Measurements from ENCODE around the gene METTL24. TPM values are rescaled to one million over a fixed set of nuclear protein-coding genes. Genes with fewer than 3 reads are reported as not detected.

The METTL24 gene
- total RNA-seq, 4 donors from 2014 or later = 0.45 to 1.7 TPM; not detected in 2

DNA sequence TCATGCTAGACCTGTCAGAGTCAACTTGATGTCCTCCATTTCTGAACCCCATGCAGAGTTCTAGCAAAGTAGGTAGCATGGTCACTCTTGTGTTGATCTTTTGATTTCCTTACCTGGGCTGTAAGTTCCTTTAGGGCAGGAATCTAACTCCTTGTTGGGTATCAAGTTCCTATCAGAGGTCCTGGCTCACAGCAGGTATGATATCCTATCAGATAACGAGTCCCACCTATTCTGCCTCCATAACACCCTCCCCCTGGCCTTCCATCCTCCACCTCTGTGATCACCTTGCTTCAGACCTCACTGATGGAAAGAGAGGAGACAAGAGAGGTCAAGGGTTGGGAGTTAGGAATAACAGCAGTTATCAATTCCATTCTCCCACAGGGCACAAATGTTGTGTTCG lies 101.8 kb downstream of the METTL24 start:
- TF ChIP-seq POLR2A (IDR thresholded peaks at IDR 0.05) (no peak), POLR2AphosphoS5 (IDR thresholded peaks at IDR 0.05) (no peak), EP300 (IDR thresholded peaks at IDR 0.05) (no peak)
- TF ChIP-seq, protein P1, sequence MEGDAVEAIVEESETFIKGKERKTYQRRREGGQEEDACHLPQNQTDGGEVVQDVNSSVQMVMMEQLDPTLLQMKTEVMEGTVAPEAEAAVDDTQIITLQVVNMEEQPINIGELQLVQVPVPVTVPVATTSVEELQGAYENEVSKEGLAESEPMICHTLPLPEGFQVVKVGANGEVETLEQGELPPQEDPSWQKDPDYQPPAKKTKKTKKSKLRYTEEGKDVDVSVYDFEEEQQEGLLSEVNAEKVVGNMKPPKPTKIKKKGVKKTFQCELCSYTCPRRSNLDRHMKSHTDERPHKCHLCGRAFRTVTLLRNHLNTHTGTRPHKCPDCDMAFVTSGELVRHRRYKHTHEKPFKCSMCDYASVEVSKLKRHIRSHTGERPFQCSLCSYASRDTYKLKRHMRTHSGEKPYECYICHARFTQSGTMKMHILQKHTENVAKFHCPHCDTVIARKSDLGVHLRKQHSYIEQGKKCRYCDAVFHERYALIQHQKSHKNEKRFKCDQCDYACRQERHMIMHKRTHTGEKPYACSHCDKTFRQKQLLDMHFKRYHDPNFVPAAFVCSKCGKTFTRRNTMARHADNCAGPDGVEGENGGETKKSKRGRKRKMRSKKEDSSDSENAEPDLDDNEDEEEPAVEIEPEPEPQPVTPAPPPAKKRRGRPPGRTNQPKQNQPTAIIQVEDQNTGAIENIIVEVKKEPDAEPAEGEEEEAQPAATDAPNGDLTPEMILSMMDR (IDR thresholded peaks at IDR 0.05) = no peak
- no peaks in the 10 kb centered on the region for H3K4me1 ChIP-seq
- no peak for DNase-seq (ENCODE audit: low spot score in 2 of 2)
- no peaks in the 10 kb centered on the region for H3K36me3 ChIP-seq
- peaks cover 10% of the 10 kb centered on the region for H3K9me3 ChIP-seq
- no peaks in the 10 kb centered on the region for H3K27me3 ChIP-seq
- 89% methylated on average over 2 of the region's 2 CpGs for WGBS
- no peak overlapping the region for H3K27ac ChIP-seq
- no peak overlapping the region for H3K4me3 ChIP-seq

DNA sequence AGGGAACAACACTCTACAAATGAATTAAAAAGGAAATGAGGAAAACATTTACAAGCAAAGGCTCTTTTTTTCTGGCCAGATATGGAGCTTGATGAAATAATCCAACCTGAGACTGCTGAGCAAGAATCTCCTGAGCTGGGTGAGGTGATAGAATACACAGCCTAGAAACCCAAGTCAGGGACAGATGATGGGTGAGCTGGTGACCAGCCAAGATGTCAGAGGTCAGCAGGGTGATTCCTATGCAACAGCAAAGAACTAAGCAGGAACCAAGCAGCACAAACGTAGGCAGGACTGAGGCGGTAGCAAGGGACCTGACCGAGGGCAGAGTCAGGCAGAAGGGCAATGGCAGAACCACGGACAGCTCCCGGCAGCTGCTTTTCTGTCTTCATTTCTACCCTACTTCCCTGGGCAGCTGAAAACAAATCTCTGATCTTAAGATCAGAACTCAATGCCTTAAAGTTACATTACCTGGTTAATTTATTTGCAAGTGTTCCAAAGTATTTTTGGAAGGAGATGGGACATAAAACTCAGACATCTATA lies 102.9 kb downstream of the METTL24 start:
- H3K27ac ChIP-seq = no peak overlapping the region
- 34% methylated on average over 5 of the region's 5 CpGs for WGBS
- no peak overlapping the region for H3K4me3 ChIP-seq
- no peak for TF ChIP-seq POLR2AphosphoS5 (IDR thresholded peaks at IDR 0.05)
- TF ChIP-seq, protein P1 (IDR thresholded peaks at IDR 0.05) = no peak
- TF ChIP-seq EP300 (IDR thresholded peaks at IDR 0.05) = no peak
- no peak for TF ChIP-seq POLR2A (IDR thresholded peaks at IDR 0.05)
- H3K36me3 ChIP-seq = no peaks in the 10 kb centered on the region
- DNase-seq (ENCODE audit: low spot score in 2 of 2) = no peak
- no peaks in the 10 kb centered on the region for H3K4me1 ChIP-seq
- H3K9me3 ChIP-seq = peaks cover 7% of the 10 kb centered on the region
- no peaks in the 10 kb centered on the region for H3K27me3 ChIP-seq

DNA sequence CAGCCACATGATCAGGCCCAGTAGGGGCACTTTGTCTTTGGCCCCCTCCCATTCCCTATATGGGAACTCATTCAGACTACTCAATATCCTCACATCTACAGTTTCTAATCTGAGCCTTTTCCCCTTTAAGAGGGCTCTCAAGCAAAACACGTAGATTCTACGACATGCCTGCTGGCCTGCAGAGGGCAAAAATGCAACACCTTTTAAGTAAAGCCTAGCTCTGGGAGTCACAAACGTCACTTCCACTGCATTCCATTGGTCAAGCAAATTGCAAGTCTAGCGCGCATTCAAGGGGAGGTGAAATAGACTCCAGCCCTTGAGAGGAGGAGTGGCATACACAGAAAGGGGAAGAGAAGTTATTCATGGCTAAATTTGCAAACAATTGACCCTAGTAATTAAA lies 107.3 kb downstream of the METTL24 start:
- Histone ChIP-seq H3K27me3 (no peaks in the 10 kb centered on the region), H3K9me3 (no peaks in the 10 kb centered on the region), H3K4me1 (no peaks in the 10 kb centered on the region), H3K36me3 (no peaks in the 10 kb centered on the region), H3K27ac (no peak overlapping the region), H3K4me3 (no peak overlapping the region)
- DNase-seq (ENCODE audit: low spot score in 2 of 2) = no peak
- TF ChIP-seq, protein P1 (IDR thresholded peaks at IDR 0.05) = no peak
- no peak for TF ChIP-seq EP300 (IDR thresholded peaks at IDR 0.05)
- TF ChIP-seq POLR2A (IDR thresholded peaks at IDR 0.05) = no peak
- no peak for TF ChIP-seq POLR2AphosphoS5 (IDR thresholded peaks at IDR 0.05)
- 75% methylated on average over 5 of the region's 5 CpGs for WGBS

DNA sequence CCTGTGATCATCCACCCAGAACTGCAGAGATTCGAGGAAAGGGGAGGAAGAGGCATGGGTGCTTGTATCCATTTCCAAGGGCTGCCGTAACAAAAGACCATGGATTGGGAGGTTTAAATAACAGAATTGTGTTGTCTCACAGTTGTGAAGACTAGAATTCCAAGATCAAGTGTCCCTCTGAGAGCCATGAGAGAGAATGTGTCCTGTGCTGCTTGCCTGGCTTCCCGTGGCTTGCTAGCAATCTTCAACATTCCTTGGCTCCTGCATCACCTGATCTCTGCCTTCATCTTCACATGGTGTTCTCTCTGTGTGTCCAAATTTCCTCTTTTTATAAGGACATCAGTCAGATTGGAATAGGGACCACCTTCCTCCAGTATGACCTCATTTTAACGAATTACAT lies 108.1 kb downstream of the METTL24 start:
- H3K4me1 ChIP-seq = no peaks in the 10 kb centered on the region
- 90% methylated on average over 4 of the region's 4 CpGs for WGBS
- no peak for DNase-seq (ENCODE audit: low spot score in 2 of 2)
- H3K27me3 ChIP-seq = no peaks in the 10 kb centered on the region
- H3K4me3 ChIP-seq = no peak overlapping the region
- no peaks in the 10 kb centered on the region for H3K36me3 ChIP-seq
- TF ChIP-seq, protein P1 (IDR thresholded peaks at IDR 0.05) = no peak
- no peak for TF ChIP-seq POLR2AphosphoS5 (IDR thresholded peaks at IDR 0.05)
- TF ChIP-seq POLR2A (IDR thresholded peaks at IDR 0.05) = no peak
- no peak for TF ChIP-seq EP300 (IDR thresholded peaks at IDR 0.05)
- no peaks in the 10 kb centered on the region for H3K9me3 ChIP-seq
- H3K27ac ChIP-seq = no peak overlapping the region

DNA sequence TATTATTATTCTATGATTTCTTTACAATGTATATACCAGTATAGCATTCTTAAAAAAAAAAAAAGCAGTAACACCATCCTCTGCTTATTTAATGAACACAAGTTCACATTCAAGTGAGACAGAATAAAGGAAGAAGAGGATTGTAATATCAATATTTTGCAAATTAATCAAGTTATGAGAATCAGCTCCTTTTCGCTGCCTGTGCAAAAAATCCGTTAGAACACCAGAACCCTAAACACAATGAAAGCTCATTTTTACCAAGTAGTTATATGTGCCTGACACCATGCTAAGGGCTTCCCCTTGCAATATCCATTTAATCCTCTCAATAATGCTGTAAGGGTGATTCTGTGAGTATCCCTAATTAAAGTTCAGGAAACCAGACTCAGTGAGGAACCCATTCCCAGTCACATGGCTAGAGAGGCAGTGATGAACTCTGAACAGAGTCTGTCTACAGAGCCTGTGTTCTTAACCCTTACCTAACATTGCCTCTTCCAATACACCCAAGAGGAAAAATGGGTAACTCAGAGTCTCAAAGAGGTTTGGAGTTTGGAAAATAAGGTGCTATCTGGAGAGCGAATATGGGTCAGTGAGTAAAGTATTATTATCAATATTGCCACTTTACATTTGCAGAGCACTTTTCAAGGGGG lies 111.1 kb downstream of the METTL24 start:
- Histone ChIP-seq H3K27ac (no peak overlapping the region), H3K9me3 (no peaks in the 10 kb centered on the region), H3K27me3 (no peaks in the 10 kb centered on the region), H3K4me3 (no peak overlapping the region), H3K36me3 (no peaks in the 10 kb centered on the region), H3K4me1 (no peaks in the 10 kb centered on the region)
- no peak for DNase-seq (ENCODE audit: low spot score in 2 of 2)
- 96% methylated on average over 3 of the region's 3 CpGs for WGBS
- no peak for TF ChIP-seq POLR2AphosphoS5 (IDR thresholded peaks at IDR 0.05)
- TF ChIP-seq, protein P1 (IDR thresholded peaks at IDR 0.05) = no peak
- TF ChIP-seq POLR2A (IDR thresholded peaks at IDR 0.05) = no peak
- TF ChIP-seq EP300 (IDR thresholded peaks at IDR 0.05) = no peak
